Activated CD4-positive, alpha-beta T cell treated with anti-CD3 and anti-CD28 coated beads, Interleukin-2, amount 50 U/mL, for 4 hours (primary cell): Measurements from ENCODE around the gene ZNF536.

Source experiments
- DNase-seq, 2 experiments: peaks; one replicate each; pipeline ENCODE4 v3.0.0-alpha.2; 2020

Gene ZNF536

DNA sequence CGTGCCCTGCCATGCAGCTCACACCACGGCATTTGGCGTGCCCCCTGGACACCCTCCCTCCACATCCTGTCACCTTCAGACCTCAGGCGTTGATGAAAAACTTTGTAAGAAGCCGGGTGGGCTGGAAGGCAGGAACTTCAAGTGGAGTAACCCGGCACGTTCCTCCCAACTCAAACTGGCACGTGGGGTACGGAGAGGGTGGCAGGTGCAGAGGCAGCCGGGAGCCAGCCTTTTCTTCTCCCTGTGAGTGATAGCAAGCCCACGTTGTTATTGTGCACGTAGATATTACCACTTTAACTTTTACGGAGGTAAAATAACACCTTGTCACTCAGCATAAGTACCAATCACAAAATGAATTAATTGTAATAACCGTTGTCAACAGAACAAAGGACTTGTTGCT lies 198.0 kb downstream of the ZNF536 start:
- no peak for DNase-seq

- DNase-seq: no peak
These were observed 205.4 kb downstream of the ZNF536 start for GRCh38 chr19:30577551-30578105.

- DNase-seq: no peak
These were observed 207.2 kb downstream of the ZNF536 start for GRCh38 chr19:30579419-30579818.

GRCh38 chr19:30580673-30581072 lies 208.5 kb downstream of the ZNF536 start:
- DNase-seq: no peak

DNA sequence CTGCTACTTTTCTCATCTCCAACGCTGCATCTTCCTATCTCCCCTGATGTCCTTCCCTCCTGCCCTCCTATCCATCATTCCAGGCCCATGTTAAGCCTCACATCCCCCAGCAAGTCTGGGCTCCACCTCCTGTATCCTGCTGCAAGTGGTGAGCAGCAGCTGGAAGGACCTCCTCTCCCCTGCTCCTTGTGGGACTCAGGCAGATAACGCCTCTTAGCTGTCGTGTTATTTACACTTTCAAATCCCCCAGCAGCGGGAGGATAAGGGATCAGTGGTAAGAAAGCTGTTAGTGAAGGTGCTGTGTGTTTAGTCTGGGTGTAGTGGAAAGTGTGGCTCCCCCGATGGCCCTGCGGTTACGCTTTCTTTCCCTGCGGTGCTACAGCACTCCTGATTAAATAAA lies 211.9 kb downstream of the ZNF536 start:
- no peak for DNase-seq

DNA sequence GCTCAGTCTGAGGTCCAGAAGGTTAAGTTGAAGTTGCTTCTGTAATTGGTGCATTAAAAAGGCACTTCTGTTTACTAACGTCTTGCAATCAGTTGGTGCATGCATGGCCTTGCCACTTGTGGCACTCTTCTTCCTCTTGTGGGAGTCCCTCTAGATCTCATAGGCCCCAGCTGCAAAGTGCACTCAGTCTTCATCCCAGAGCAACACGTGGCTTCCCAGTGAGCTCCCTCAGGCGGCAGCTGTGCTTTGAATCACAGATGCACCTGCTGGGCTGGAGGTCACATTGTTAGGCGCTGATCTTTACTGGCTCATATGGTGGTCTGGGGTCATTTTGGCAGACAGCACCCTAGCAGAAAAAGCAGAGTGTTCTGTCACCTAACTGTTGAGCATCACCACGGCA lies 215.7 kb downstream of the ZNF536 start:
- no peak for DNase-seq

- no peak for DNase-seq
These were observed 218.5 kb downstream of the ZNF536 start for GRCh38 chr19:30590596-30591229.

- DNase-seq: no peak
These were observed 221.2 kb downstream of the ZNF536 start for GRCh38 chr19:30593356-30593755.

DNA sequence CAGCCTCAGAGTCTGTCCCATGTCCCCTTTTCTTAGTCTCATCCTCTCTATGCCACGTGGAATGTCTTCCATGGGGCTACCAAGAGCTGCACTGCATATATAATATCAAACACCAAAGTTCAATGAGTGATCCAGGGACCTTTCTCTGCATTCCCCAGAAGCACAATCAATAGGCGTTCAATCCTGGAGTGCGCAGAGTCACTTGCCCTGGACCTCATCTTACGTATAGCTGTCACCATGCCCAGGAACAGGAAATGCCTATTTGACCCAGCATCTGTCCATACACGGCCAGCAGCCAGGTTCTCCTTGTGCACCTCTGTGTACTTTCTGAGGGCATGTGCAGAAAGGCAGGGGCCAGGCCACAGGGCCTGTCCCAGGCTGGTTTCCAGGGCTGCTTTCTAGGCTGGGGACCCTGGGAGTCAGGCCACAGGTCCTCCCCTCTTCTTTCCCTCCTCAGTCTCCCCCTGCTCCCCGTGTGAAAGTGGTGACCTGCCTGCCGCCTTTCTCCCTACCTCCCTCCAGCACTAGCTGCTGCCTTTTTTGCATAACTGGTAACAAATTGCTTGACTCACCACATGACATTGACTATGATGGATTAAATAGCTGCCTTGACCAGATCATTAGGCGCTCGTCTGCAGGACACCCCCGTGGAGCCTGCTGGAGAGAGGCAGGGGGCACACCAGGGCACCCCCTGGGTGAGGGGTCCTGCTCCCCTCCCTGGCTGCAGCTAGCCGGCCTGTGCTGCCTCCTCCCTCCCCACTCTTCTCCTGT lies 222.0 kb downstream of the ZNF536 start:
- no peak for DNase-seq

DNA sequence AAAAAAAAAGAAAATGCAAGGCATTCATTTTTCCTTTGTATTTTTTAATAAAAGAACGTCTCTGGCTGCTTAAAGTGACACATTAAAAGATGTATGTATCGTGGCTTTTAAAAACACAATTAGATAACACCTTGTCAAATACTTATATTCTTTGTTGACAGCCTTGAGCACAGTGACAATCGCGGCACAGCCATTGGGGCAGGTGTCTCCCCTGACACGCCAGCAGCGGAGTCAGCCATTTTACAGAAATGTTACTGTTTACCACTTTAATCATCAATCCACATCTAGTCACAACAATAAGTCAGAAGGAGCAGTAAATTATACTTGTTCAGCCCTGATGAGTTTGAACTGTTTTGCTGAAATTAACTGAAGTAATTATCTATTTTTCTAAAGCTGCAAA lies 224.1 kb downstream of the ZNF536 start:
- DNase-seq: no peak

- DNase-seq: no peak
These were observed 224.7 kb downstream of the ZNF536 start for GRCh38 chr19:30596813-30597399.

- DNase-seq: no peak
These were observed 226.5 kb downstream of the ZNF536 start for GRCh38 chr19:30598688-30599087.

DNA sequence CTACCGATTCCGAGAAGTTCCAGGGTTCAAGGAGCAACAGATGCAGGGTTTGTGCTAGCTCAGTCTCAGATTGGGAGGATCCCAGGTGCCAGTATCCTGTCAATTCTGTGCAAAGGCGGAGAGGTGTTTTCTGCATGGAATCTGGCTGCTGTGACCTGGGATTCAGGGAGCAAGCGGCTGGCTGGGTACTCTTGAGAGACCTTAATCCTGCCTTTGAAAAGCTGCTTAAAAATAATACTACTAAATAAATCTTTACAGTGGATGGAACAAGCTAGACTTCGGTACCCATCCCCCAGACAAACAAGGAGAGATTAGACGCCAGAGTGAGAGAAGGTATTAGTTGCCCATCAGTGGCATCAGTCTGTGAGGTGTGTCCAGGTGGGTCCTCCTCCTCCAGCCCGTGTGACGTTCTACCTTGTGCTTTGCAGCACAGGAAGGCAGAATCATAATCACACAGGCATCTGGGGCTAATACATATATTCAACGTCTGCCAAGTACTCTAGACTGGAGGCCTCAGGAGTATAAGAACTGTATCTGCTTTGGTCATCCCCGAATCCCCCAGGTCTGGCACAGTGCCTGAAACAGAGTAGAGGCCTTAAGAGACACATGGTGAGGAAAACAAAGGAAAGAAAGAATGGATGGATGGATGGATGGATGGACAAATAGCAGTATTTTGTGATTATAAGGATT lies 230.6 kb downstream of the ZNF536 start:
- DNase-seq: no peak

DNA sequence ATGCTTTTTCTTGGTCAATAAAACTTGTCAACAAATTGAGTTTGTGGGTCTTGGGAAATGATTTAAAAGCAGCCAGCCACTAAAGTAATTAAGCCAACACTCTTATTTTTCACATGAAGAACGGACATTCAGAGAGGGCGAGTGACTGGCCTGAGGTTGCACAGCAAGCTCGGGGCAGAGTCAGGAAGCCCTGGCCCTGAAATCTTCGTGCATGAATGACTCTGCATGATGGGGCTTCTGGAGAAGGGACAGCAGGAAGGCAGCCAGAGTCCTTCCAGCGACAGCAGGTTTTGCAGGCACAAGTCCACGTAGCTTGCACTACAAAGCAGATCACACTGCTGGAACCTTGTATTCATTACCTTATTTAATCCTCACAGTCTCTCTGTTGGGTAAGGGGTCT lies 232.5 kb downstream of the ZNF536 start:
- no peak for DNase-seq

DNA sequence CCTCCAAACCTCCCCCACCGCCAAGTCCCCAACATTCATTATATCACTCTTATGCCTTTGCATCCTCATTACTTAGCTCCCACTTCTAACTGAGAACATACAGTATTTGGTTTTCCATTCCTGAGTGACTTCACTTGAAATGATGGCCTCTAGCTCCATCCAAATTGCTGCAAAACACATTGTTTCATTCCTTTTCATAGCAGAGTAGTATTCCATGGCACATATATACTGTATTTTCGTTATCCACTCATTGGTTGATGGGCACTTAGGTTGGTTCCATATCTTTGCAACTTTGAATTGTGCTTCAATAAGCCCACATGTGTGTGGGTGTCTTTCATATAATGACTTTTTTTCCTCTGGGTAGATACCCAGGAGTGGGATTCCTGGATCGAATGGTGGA lies 233.1 kb downstream of the ZNF536 start:
- no peak for DNase-seq

DNA sequence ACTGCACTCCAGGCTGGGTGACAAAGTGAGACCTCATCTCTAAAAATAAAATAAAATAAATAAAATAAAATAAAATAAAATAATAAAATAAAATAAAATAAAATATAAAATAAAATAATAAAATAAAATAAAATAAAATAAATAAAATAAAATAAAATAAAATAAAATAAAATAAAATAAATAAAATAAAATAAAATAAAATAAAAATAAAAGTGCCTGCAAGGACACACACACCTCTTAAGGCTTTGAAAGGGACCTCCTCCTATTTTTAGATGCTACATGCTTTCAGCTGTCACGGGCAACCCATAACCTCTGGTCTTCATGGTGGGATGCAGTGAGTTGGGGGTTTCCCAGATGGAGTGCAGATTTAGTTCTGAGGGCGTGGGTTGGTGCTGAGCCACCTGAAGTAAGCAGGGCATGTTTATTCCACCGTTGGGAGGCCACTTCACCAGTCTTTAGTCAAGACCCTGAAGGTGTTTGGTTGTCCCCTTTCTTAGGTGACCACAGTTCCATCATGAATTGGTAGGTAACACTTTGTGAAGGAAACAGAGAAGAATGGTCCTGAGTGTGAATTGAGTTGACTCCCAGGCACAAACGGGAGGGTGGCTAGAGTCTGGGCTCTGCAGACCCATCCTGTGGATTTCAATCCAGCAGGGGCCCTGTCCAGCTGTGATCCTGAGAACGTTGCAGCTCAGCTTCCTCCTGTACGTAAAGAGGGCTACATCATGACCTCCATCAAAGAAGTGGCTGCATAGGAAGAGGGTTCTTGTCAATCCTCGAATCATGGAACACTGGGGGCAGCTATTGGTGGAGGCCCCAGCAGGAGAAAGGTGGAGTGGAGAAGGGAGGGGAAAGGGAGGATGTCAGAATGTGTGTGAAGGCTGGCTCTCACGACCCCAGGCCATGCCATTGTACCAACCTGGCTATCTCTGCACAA lies 234.2 kb downstream of the ZNF536 start:
- DNase-seq: no peak
